GM23248 (cell line): ENCODE results near the gene ITGB3BP. TPM values are rescaled to one million over a fixed set of nuclear protein-coding genes. Genes with fewer than 3 reads are reported as not detected.

Experiments used
- DNase-seq: peaks from one replicate; pipeline ENCODE4 v3.0.0-alpha.2; 2015
- H2AFZ ChIP-seq: fragments of 200-600 bp; sonication (generic); 2 replicates; pipeline ENCODE4 v1.6.1; 2016; ENCODE audit warnings: antibody characterized with exemption
- H3F3A ChIP-seq: fragments of 200-600 bp; sonication (generic); 2 replicates; pipeline ENCODE4 v1.6.1; 2016; ENCODE audit warnings: mild to moderate bottlenecking, antibody characterized with exemption, mixed run types; ENCODE audit not compliant: insufficient read depth
- H3K27ac ChIP-seq: fragments of 200-600 bp; sonication (generic); 2 replicates; pipeline ENCODE4 v1.5.1; 2016; ENCODE audit warnings: mild to moderate bottlenecking
- H3K27me3 ChIP-seq: fragments of 200-600 bp; sonication (generic); replicated peaks from 2 replicates; pipeline ENCODE4 v1.6.1; 2016; ENCODE audit warnings: mild to moderate bottlenecking; ENCODE audit not compliant: insufficient read depth
- H3K36me3 ChIP-seq: fragments of 200-600 bp; sonication (generic); 2 replicates; pipeline ENCODE4 v1.6.1; 2016; ENCODE audit warnings: low read depth, mild to moderate bottlenecking
- H3K4me1 ChIP-seq: fragments of 200-600 bp; sonication (generic); 2 replicates; pipeline ENCODE4 v1.6.1; 2016; ENCODE audit warnings: mild to moderate bottlenecking; ENCODE audit not compliant: insufficient read depth
- H3K4me2 ChIP-seq: fragments of 200-600 bp; sonication (generic); one replicate; pipeline ENCODE4 v1.6.1; 2016; ENCODE audit warnings: mild to moderate bottlenecking; ENCODE audit not compliant: unreplicated experiment
- H3K4me3 ChIP-seq: fragments of 200-600 bp; sonication (generic); 2 replicates; pipeline ENCODE4 v1.5.1; 2016; ENCODE audit warnings: mild to moderate bottlenecking
- H3K79me2 ChIP-seq: fragments of 200-600 bp; sonication (generic); 2 replicates; pipeline ENCODE4 v1.6.1; 2016; ENCODE audit warnings: mild to moderate bottlenecking; ENCODE audit not compliant: insufficient read depth
- H3K9ac ChIP-seq: fragments of 200-600 bp; sonication (generic); 2 replicates; pipeline ENCODE4 v1.6.1; 2016; ENCODE audit warnings: mild to moderate bottlenecking
- H3K9me2 ChIP-seq: fragments of 200-600 bp; sonication (generic); 2 replicates; pipeline ENCODE4 v1.6.1; 2016; ENCODE audit warnings: mixed run types, mild to moderate bottlenecking, moderate library complexity; ENCODE audit not compliant: insufficient read depth
- H3K9me3 ChIP-seq: fragments of 200-600 bp; sonication (generic); one replicate; pipeline ENCODE4 v1.6.1; 2017; ENCODE audit warnings: low read depth
- H4K20me1 ChIP-seq: fragments of 200-600 bp; sonication (generic); 2 replicates; pipeline ENCODE4 v1.6.0; 2016; ENCODE audit not compliant: insufficient read depth
- EZH2 ChIP-seq: fragments of 200-600 bp; sonication (generic); IDR thresholded peaks from 2 replicates; pipeline ENCODE4 v1.6.1; 2018; ENCODE audit warnings: antibody characterized with exemption, mild to moderate bottlenecking; ENCODE audit not compliant: insufficient read depth, poor library complexity, severe bottlenecking
- EZH2phosphoT487 ChIP-seq: fragments of 200-600 bp; sonication (generic); IDR thresholded peaks from 2 replicates; pipeline ENCODE4 v1.6.1; 2018; ENCODE audit warnings: antibody characterized with exemption, moderate library complexity, mild to moderate bottlenecking, low read depth; ENCODE audit not compliant: insufficient read depth
- WGBS, 2 experiments: methylation state at CpG; one replicate each; pipeline ENCODE4 v1.1.6; 2015 to 2017; ENCODE audit warnings: low lambda C conversion rate in 2 of 2, low coverage in 1 of 2; ENCODE audit errors: missing lambda C conversion rate in 2 of 2; 5-methylcytosine and 5-hydroxymethylcytosine counted together
- in situ Hi-C: fragments of 300-500 bp; cut with MboI; formaldehyde crosslinking; loops from 2 replicates; pipeline ENCODE4 v1.15.0; 2020
- polyA plus RNA-seq: library from polyadenylated mRNA; unstranded; fragments of >200 nt; fragmentation: Nextera tagmentation; extraction: Ambion mirVana; gene quantifications from 2 replicates; pipeline ENCODE4 v1.2.1, GENCODE V29; 2016
- small RNA-seq: library from RNA; depleted of rRNA; stranded (forward); fragments of <200 nt; gene quantifications from one replicate; pipeline ENCODE3, GENCODE V24; 2014; ENCODE audit warnings: low read depth, low replicate concordance
- total RNA-seq: library from RNA; depleted of rRNA; stranded (reverse); fragments of >200 nt; shearing (Covaris generic); gene quantifications from 2 replicates; pipeline ENCODE4 v1.2.3, GENCODE V29; 2014; rRNA removed

ITGB3BP gene
- total and polyA plus RNA-seq, 2 experiments from 2014 or later = 10.3 to 26.1 TPM

DNA sequence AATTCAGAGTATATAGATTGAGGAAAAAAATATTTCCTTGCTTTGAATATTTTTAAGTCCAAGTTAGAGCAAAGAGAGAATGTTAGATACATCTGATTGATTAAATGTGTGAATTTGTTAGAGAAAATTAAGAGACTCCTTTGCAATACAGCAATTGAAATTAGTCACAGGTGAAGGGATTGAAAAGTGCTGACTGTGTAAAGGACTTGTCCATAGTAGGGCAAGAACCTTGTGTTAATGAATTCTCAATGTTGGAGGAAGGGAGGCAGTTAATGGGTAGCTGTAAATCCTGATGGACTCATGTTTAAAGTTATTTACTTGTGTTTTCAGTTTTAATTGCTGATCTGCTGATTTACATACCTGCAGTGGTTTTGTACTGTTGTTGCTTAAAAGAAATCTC lies 117.0 kb downstream of the ITGB3BP start:
- Histone ChIP-seq H4K20me1 (no peaks in the 10 kb centered on the region), H3K4me1 (no peaks in the 10 kb centered on the region), H2AFZ (no peak overlapping the region), H3K9me3 (no peaks in the 10 kb centered on the region), H3K9ac (no peak overlapping the region), H3K27me3 (no peaks in the 10 kb centered on the region), H3K4me2 (no peak overlapping the region), H3K36me3 (no peaks in the 10 kb centered on the region), H3K9me2 (no peaks in the 10 kb centered on the region), H3K27ac (no peak overlapping the region), H3F3A (no peaks in the 10 kb centered on the region), H3K79me2 (no peaks in the 10 kb centered on the region), H3K4me3 (no peak overlapping the region)
- DNase-seq = no peak
- in situ Hi-C loops = no loop called here
- TF ChIP-seq EZH2 (no peak), EZH2phosphoT487 (no peak)

DNA sequence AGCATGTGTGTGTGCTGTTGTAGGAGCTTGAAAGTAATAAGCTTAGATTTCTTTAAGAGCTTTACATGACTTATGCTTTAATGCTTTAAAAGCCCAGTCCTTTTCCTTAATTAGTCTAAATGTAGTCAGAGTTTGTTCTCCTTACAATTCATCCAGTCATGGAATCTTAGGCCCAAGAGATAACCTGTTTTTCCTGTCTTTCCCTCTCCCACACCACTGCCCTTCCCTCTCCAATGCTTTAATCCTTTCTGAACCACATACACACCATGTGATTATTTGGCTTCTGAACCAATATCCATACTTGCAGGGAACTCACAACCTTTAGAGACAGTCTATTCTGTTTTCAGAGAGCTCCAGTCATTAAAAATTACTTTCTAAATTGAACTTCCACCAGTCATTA lies 118.0 kb downstream of the ITGB3BP start:
- H3K27me3 ChIP-seq = no peaks in the 10 kb centered on the region
- no peaks in the 10 kb centered on the region for H3K79me2 ChIP-seq
- in situ Hi-C loops = no loop called here
- H3K36me3 ChIP-seq = no peaks in the 10 kb centered on the region
- H3K9me3 ChIP-seq = no peaks in the 10 kb centered on the region
- H3K4me2 ChIP-seq = no peak overlapping the region
- no peak overlapping the region for H3K27ac ChIP-seq
- no peaks in the 10 kb centered on the region for H4K20me1 ChIP-seq
- no peak overlapping the region for H3K4me3 ChIP-seq
- no peak for DNase-seq
- H2AFZ ChIP-seq = no peak overlapping the region
- no peaks in the 10 kb centered on the region for H3K4me1 ChIP-seq
- H3K9me2 ChIP-seq = no peaks in the 10 kb centered on the region
- no peaks in the 10 kb centered on the region for H3F3A ChIP-seq
- TF ChIP-seq EZH2 = no peak
- H3K9ac ChIP-seq = no peak overlapping the region

DNA sequence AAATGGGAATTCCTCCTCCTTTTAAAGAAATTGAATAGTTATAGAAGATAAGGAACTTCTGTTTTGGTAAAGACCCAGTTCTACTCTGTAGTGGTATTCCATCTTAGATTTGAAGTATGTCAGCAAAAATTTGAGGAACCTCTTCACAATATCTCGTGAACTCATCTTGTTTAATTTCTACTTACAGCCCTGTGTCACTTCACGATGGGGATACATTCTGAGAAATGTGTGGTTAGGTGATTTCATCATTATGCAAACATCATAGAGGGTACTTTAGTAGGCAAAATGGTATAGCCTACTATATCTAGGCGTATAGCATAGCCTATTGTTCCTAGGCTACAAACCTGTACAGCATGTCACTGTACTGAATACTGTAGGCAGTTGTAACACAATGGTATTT lies 119.6 kb downstream of the ITGB3BP start:
- in situ Hi-C loops = no loop called here
- H3K79me2 ChIP-seq = no peaks in the 10 kb centered on the region
- H3K4me2 ChIP-seq = no peak overlapping the region
- no peak overlapping the region for H2AFZ ChIP-seq
- no peak for TF ChIP-seq EZH2
- TF ChIP-seq EZH2phosphoT487 = no peak
- DNase-seq = no peak
- no peak overlapping the region for H3K9ac ChIP-seq
- WGBS, 2 experiments = 75% methylated on average over 3 of the region's 3 CpGs
- no peaks in the 10 kb centered on the region for H3K27me3 ChIP-seq
- H4K20me1 ChIP-seq = no peaks in the 10 kb centered on the region
- H3K4me1 ChIP-seq = no peaks in the 10 kb centered on the region
- no peak overlapping the region for H3K27ac ChIP-seq
- H3K9me2 ChIP-seq = no peaks in the 10 kb centered on the region
- no peaks in the 10 kb centered on the region for H3F3A ChIP-seq
- H3K4me3 ChIP-seq = no peak overlapping the region
- H3K36me3 ChIP-seq = no peaks in the 10 kb centered on the region
- no peaks in the 10 kb centered on the region for H3K9me3 ChIP-seq

DNA sequence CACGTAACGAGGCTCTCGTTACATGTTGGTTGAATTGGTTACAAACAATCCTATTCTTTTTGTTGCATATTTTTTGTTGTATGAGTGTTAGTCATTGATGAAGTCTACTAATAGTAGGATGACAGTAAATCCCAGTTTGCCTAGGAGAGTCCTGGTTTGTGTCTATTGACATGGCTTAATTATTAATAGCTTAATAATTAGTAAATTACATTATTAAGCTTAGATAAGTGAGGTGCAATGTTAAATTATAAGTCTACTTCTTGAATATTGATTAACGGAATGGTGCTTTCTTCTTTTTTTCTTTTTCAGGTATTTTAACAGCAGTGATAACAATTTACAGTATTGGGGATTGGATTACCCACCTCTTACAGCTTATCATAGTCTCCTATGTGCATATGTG lies 121.1 kb downstream of the ITGB3BP start:
- no peaks in the 10 kb centered on the region for H3K79me2 ChIP-seq
- TF ChIP-seq EZH2 (no peak), EZH2phosphoT487 (no peak)
- WGBS, 2 experiments = 85% methylated on average over 4 of the region's 4 CpGs

More for the DNA sequence above, 121.1 kb downstream of the ITGB3BP start:
- no peak for DNase-seq
- H3K4me2 ChIP-seq = no peak overlapping the region
- H3K4me3 ChIP-seq = no peak overlapping the region
- no peaks in the 10 kb centered on the region for H3K4me1 ChIP-seq
- no peaks in the 10 kb centered on the region for H4K20me1 ChIP-seq
- H2AFZ ChIP-seq = no peak overlapping the region
- no peak overlapping the region for H3K27ac ChIP-seq
- no peaks in the 10 kb centered on the region for H3K9me2 ChIP-seq
- H3K36me3 ChIP-seq = no peaks in the 10 kb centered on the region
- no peak overlapping the region for H3K9ac ChIP-seq
- no peaks in the 10 kb centered on the region for H3F3A ChIP-seq
- H3K9me3 ChIP-seq = no peaks in the 10 kb centered on the region
- in situ Hi-C loops = no loop called here
- no peaks in the 10 kb centered on the region for H3K27me3 ChIP-seq

Small RNA genes within 50 kb of the gene (small RNA-seq; reads per million reads assigned to genes)
- gene RF02105 (not detected), gene RF02106 (not detected), gene RF02107 (not detected), gene RF02108 (not detected), gene RF02109 (not detected), gene RF02110 (not detected), gene RN7SL488P (not detected), gene RNU7-123P (not detected)

Other genes starting within 250 kb of the ITGB3BP start
- not detected in 2 replicates for gene FOXD3, start 200.7 kb downstream of the ITGB3BP start, total RNA-seq
- not detected in 2 replicates for gene FOXD3, start 200.7 kb downstream of the ITGB3BP start, polyA plus RNA-seq
- 8.4 and 12.8 TPM in 2 replicates for gene ALG6, start 155.6 kb downstream of the ITGB3BP start, total RNA-seq
- 14.0 and 14.3 TPM in 2 replicates for gene ALG6, start 155.6 kb downstream of the ITGB3BP start, polyA plus RNA-seq
- 1.4 and 37.5 TPM in 2 replicates for gene EFCAB7, start 300 bp upstream of the ITGB3BP start, total RNA-seq
- gene EFCAB7, start 300 bp upstream of the ITGB3BP start, polyA plus RNA-seq = 6.2 and 6.3 TPM in 2 replicates
- 118 and 128 TPM in 2 replicates for gene PGM1, start 70.2 kb upstream of the ITGB3BP start, total RNA-seq
- 118 and 123 TPM in 2 replicates for gene PGM1, start 70.2 kb upstream of the ITGB3BP start, polyA plus RNA-seq